ENCODE data around the gene GOLM1.

The GOLM1 gene

GRCh38 chr9:86046930-86047341 lies 52.4 kb downstream of the GOLM1 start:
- in situ Hi-C loops (cut with HindIII; ENCODE audit: low sequenced_read_pairs): no loop called here

GRCh38 chr9:86046071-86046636 lies 53.2 kb downstream of the GOLM1 start:
- in situ Hi-C loops (cut with HindIII; ENCODE audit: low sequenced_read_pairs): no loop called here

GRCh38 chr9:86045654-86046053 lies 53.7 kb downstream of the GOLM1 start:
- in situ Hi-C loops (cut with HindIII; ENCODE audit: low sequenced_read_pairs): no loop called here

GRCh38 chr9:86043999-86044398 lies 55.4 kb downstream of the GOLM1 start:
- in situ Hi-C loops (cut with HindIII; ENCODE audit: low sequenced_read_pairs): no loop called here

GRCh38 chr9:86043586-86043985 lies 55.8 kb downstream of the GOLM1 start:
- in situ Hi-C loops (cut with HindIII; ENCODE audit: low sequenced_read_pairs): no loop called here

GRCh38 chr9:86042199-86042978 lies 57.0 kb downstream of the GOLM1 start:
- in situ Hi-C loops (cut with HindIII; ENCODE audit: low sequenced_read_pairs): no loop called here

GRCh38 chr9:86041311-86041741 lies 58.0 kb downstream of the GOLM1 start:
- in situ Hi-C loops (cut with HindIII; ENCODE audit: low sequenced_read_pairs): no loop called here

GRCh38 chr9:86040861-86041155 lies 58.5 kb downstream of the GOLM1 start:
- in situ Hi-C loops (cut with HindIII; ENCODE audit: low sequenced_read_pairs): no loop called here

GRCh38 chr9:86039991-86040860 lies 59.1 kb downstream of the GOLM1 start:
- in situ Hi-C loops (cut with HindIII; ENCODE audit: low sequenced_read_pairs): no loop called here

- in situ Hi-C loops (cut with HindIII; ENCODE audit: low sequenced_read_pairs): no loop called here
Observed at GRCh38 chr9:86036555-86036954, 62.8 kb downstream of the GOLM1 start.

- in situ Hi-C loops (cut with HindIII; ENCODE audit: low sequenced_read_pairs): no loop called here
Observed at GRCh38 chr9:86035827-86036440, 63.4 kb downstream of the GOLM1 start.

GRCh38 chr9:86034863-86035734 lies 64.3 kb downstream of the GOLM1 start:
- in situ Hi-C loops (cut with HindIII; ENCODE audit: low sequenced_read_pairs): no loop called here

- in situ Hi-C loops (cut with HindIII; ENCODE audit: low sequenced_read_pairs): no loop called here
Observed at GRCh38 chr9:86027767-86028166, 71.6 kb downstream of the GOLM1 start.

GRCh38 chr9:86022687-86023266 lies 76.6 kb downstream of the GOLM1 start:
- in situ Hi-C loops (cut with HindIII; ENCODE audit: low sequenced_read_pairs): no loop called here

- in situ Hi-C loops (cut with HindIII; ENCODE audit: low sequenced_read_pairs): no loop called here
Observed at GRCh38 chr9:86021166-86021565, 78.2 kb downstream of the GOLM1 start.

GRCh38 chr9:86020731-86021130 lies 78.6 kb downstream of the GOLM1 start:
- in situ Hi-C loops (cut with HindIII; ENCODE audit: low sequenced_read_pairs): no loop called here

- in situ Hi-C loops (cut with HindIII; ENCODE audit: low sequenced_read_pairs): no loop called here
Observed at GRCh38 chr9:86009133-86009532, 90.2 kb downstream of the GOLM1 start.

GRCh38 chr9:86005253-86005775 lies 94.0 kb downstream of the GOLM1 start:
- in situ Hi-C loops (cut with HindIII; ENCODE audit: low sequenced_read_pairs): no loop called here

- in situ Hi-C loops (cut with HindIII; ENCODE audit: low sequenced_read_pairs): no loop called here
Observed at GRCh38 chr9:85995599-85995998, 103.8 kb downstream of the GOLM1 start.

GRCh38 chr9:85995097-85995496 lies 104.3 kb downstream of the GOLM1 start:
- in situ Hi-C loops (cut with HindIII; ENCODE audit: low sequenced_read_pairs): no loop called here

All from endothelial cell of hepatic sinusoid (primary cell).